Neural cell (in vitro differentiated cells): ENCODE data around the gene GUCA2A. TPM values are rescaled to one million over a fixed set of nuclear protein-coding genes. Genes with fewer than 3 reads are reported as not detected.

Experiments used
- H2AFZ ChIP-seq: fragments of 200-600, 300-800 bp; sonication (generic), shearing (Covaris generic); 2 replicates; pipeline ENCODE4 v1.6.0; 2014; ENCODE audit warnings: low read depth, mild to moderate bottlenecking, antibody characterized with exemption, low read length, moderate library complexity
- H3F3A ChIP-seq: fragments of 200-600 bp; shearing (Covaris generic); 2 replicates; pipeline ENCODE4 v1.6.1; 2016; ENCODE audit warnings: mild to moderate bottlenecking, moderate library complexity, mixed read lengths, antibody characterized with exemption, low read length; ENCODE audit not compliant: insufficient read depth, poor library complexity, severe bottlenecking
- H3K27ac ChIP-seq: fragments of 200-600, 300-800 bp; sonication (generic), shearing (Covaris generic); 2 replicates; pipeline ENCODE4 v1.5.1; 2014; ENCODE audit warnings: mild to moderate bottlenecking, low read length, moderate library complexity
- H3K27me3 ChIP-seq: fragments of 300-800, 200-600 bp; sonication (generic), shearing (Covaris generic); 2 replicates; pipeline ENCODE4 v1.6.0; 2014; ENCODE audit warnings: mild to moderate bottlenecking, low read depth, low read length, moderate library complexity; ENCODE audit not compliant: insufficient read depth
- H3K36me3 ChIP-seq: fragments of 300-800, 200-600 bp; sonication (generic), shearing (Covaris generic); 2 replicates; pipeline ENCODE4 v1.5.1; 2014; ENCODE audit warnings: mild to moderate bottlenecking, antibody characterized with exemption, low read length, moderate library complexity; ENCODE audit not compliant: insufficient read depth
- H3K4me2 ChIP-seq: fragments of 300-800, 200-600 bp; sonication (generic), shearing (Covaris generic); 2 replicates; pipeline ENCODE4 v1.6.0; 2014; ENCODE audit warnings: mild to moderate bottlenecking, low read length
- H3K4me3 ChIP-seq: fragments of 300-800, 200-600 bp; sonication (generic), shearing (Covaris generic); 2 replicates; pipeline ENCODE4 v1.5.1; 2014; ENCODE audit warnings: mild to moderate bottlenecking, low read length, moderate library complexity
- H3K79me2 ChIP-seq: fragments of 200-600 bp; shearing (Covaris generic); replicated peaks from 2 replicates; pipeline ENCODE4 v1.6.0; 2014; ENCODE audit warnings: mild to moderate bottlenecking, low read length, moderate library complexity; ENCODE audit not compliant: insufficient read depth
- H3K9ac ChIP-seq: fragments of 300-800, 200-600 bp; sonication (generic), shearing (Covaris generic); 2 replicates; pipeline ENCODE4 v1.6.1; 2016; ENCODE audit warnings: mild to moderate bottlenecking, low read length, mixed read lengths
- H3K9me2 ChIP-seq: fragments of 200-600 bp; shearing (Covaris generic); 2 replicates; pipeline ENCODE4 v1.6.1; 2016; ENCODE audit warnings: mild to moderate bottlenecking, low read length, mixed read lengths; ENCODE audit not compliant: insufficient read depth
- H3K9me3 ChIP-seq: fragments of 200-600, 300-800 bp; sonication (generic), shearing (Covaris generic); 2 replicates; pipeline ENCODE4 v1.6.1; 2016; ENCODE audit warnings: mild to moderate bottlenecking, mixed run types, low read length, moderate library complexity, mixed read lengths
- H4K20me1 ChIP-seq: fragments of 200-600 bp; shearing (Covaris generic); 2 replicates; pipeline ENCODE4 v1.6.1; 2016; ENCODE audit warnings: mild to moderate bottlenecking, mixed run types; ENCODE audit not compliant: insufficient read depth
- CTCF ChIP-seq: fragments of 450-650 bp; IDR thresholded peaks from 2 replicates; pipeline ENCODE4 v1.5.1; 2014; ENCODE audit warnings: antibody characterized with exemption, mild to moderate bottlenecking, moderate library complexity; ENCODE audit not compliant: poor library complexity, severe bottlenecking
- EP300 ChIP-seq: fragments of 450-650 bp; conservative IDR thresholded peaks from 2 replicates; pipeline ENCODE4 v1.6.1; 2014; ENCODE audit warnings: antibody characterized with exemption, mild to moderate bottlenecking, moderate library complexity; ENCODE audit not compliant: poor library complexity, severe bottlenecking
- EZH2 ChIP-seq: fragments of 200-600, 300-800 bp; shearing (Covaris generic), sonication (generic); IDR thresholded peaks from 2 replicates; pipeline ENCODE4 v1.6.1; 2014; ENCODE audit warnings: antibody characterized with exemption, low read length, borderline replicate concordance, mild to moderate bottlenecking; ENCODE audit not compliant: insufficient read depth, poor library complexity, severe bottlenecking
- MXI1 ChIP-seq: fragments of 450-650 bp; conservative IDR thresholded peaks from 2 replicates; pipeline ENCODE4 v1.6.1; 2014; ENCODE audit warnings: antibody characterized with exemption, mild to moderate bottlenecking; ENCODE audit not compliant: poor library complexity, severe bottlenecking
- POLR2AphosphoS5 ChIP-seq: IDR thresholded peaks from 2 replicates; pipeline ENCODE4 v1.6.1; 2012
- RAD21 ChIP-seq: fragments of 450-650 bp; conservative IDR thresholded peaks from 2 replicates; pipeline ENCODE4 v1.6.1; 2014; ENCODE audit warnings: antibody characterized with exemption, mild to moderate bottlenecking, moderate library complexity
- REST ChIP-seq: IDR thresholded peaks from 2 replicates; pipeline ENCODE4 v1.6.1; 2012; ENCODE audit warnings: borderline replicate concordance
- SMC3 ChIP-seq: fragments of 450-650 bp; conservative IDR thresholded peaks from 2 replicates; pipeline ENCODE4 v1.6.1; 2014; ENCODE audit warnings: antibody characterized with exemption, mild to moderate bottlenecking, moderate library complexity; ENCODE audit not compliant: poor library complexity
- TAF1 ChIP-seq: IDR thresholded peaks from 2 replicates; pipeline ENCODE4 v1.6.1; 2012; ENCODE audit warnings: low read depth
- polyA plus RNA-seq: library from polyadenylated mRNA; depleted of rRNA; stranded (reverse); fragments of >200 nt; gene quantifications from 2 replicates; pipeline ENCODE4 v1.2.3, GENCODE V29; 2014

Gene GUCA2A
- polyA plus RNA-seq, 1 donor from 2014 or later, result not detected

GRCh38 chr1:42125552-42125951 lies 39.0 kb downstream of the GUCA2A start:
- H2AFZ ChIP-seq, result no peak overlapping the region
- no peak overlapping the region for H3K4me2 ChIP-seq
- no peaks in the 10 kb centered on the region for H3K9me3 ChIP-seq

GRCh38 chr1:42122408-42122807 lies 42.1 kb downstream of the GUCA2A start:
- H3K9ac ChIP-seq, result no peak overlapping the region
- TF ChIP-seq TAF1 (no peak), SMC3 (no peak), CTCF (no peak), EP300 (no peak), POLR2AphosphoS5 (no peak)

More at GRCh38 chr1:42125552-42125951, 39.0 kb downstream of the GUCA2A start:
- Histone ChIP-seq H3F3A (no peaks in the 10 kb centered on the region), H3K36me3 (no peaks in the 10 kb centered on the region), H3K4me3 (no peak overlapping the region), H3K9me2 (no peaks in the 10 kb centered on the region), H3K27ac (no peak overlapping the region), H3K79me2 (no peaks in the 10 kb centered on the region), H4K20me1 (no peaks in the 10 kb centered on the region), H3K9ac (no peak overlapping the region), H3K27me3 (no peaks in the 10 kb centered on the region)
- TF ChIP-seq EZH2 (no peak), CTCF (no peak), TAF1 (no peak), RAD21 (no peak), REST (no peak), MXI1 (no peak), EP300 (no peak), SMC3 (no peak), POLR2AphosphoS5 (no peak)

More at GRCh38 chr1:42122408-42122807, 42.1 kb downstream of the GUCA2A start:
- H3K79me2 ChIP-seq, result no peaks in the 10 kb centered on the region
- no peaks in the 10 kb centered on the region for H3F3A ChIP-seq
- H3K27me3 ChIP-seq, result no peaks in the 10 kb centered on the region
- no peak overlapping the region for H2AFZ ChIP-seq
- no peak overlapping the region for H3K27ac ChIP-seq
- H3K4me3 ChIP-seq, result no peak overlapping the region
- no peaks in the 10 kb centered on the region for H3K36me3 ChIP-seq
- no peaks in the 10 kb centered on the region for H3K9me3 ChIP-seq
- no peak overlapping the region for H3K4me2 ChIP-seq
- no peaks in the 10 kb centered on the region for H4K20me1 ChIP-seq
- H3K9me2 ChIP-seq, result no peaks in the 10 kb centered on the region
